ENCODE data around the gene APOBEC4. TPM values are rescaled to one million over a fixed set of nuclear protein-coding genes. Genes with fewer than 3 reads are reported as not detected.
"Not testable (repeated sequence)": the region's sequence is repeated elsewhere in the genome, so short reads cannot be mapped to it uniquely, and the experiment has no call there.

APOBEC4 gene
- total RNA-seq, 1 donor from 2014 or later: not detected

DNA sequence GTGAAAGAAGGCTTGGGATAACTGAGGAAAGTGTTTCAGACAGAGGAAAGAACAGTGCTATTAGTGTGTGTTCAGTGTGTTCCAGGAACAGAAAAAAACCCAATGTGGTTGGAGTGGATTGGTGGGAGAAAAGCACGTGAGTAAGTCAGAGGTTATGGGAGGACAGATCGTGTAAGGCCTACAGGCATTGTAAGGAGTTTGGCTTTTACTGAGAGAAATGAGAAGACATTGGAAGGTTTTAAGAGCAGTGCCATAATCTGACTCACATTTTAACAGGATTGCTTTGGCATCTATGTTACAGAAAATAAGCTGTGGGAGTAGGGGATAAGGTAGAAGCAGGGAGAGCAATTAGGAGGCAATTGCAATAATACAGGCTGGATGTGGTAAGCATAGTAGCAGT lies 22.4 kb downstream of the APOBEC4 start:
- H3K4me3 ChIP-seq (ENCODE audit: low read depth, low read length): no peak overlapping the region
- DNase-seq (ENCODE audit: low read depth): no peak
- H3K36me3 ChIP-seq (ENCODE audit: control insufficient read depth, insufficient read depth, low read length): no peaks in the 10 kb centered on the region
- H3K27me3 ChIP-seq (ENCODE audit: control insufficient read depth, insufficient read depth, low read length): no peaks in the 10 kb centered on the region
- TF ChIP-seq, protein P1, sequence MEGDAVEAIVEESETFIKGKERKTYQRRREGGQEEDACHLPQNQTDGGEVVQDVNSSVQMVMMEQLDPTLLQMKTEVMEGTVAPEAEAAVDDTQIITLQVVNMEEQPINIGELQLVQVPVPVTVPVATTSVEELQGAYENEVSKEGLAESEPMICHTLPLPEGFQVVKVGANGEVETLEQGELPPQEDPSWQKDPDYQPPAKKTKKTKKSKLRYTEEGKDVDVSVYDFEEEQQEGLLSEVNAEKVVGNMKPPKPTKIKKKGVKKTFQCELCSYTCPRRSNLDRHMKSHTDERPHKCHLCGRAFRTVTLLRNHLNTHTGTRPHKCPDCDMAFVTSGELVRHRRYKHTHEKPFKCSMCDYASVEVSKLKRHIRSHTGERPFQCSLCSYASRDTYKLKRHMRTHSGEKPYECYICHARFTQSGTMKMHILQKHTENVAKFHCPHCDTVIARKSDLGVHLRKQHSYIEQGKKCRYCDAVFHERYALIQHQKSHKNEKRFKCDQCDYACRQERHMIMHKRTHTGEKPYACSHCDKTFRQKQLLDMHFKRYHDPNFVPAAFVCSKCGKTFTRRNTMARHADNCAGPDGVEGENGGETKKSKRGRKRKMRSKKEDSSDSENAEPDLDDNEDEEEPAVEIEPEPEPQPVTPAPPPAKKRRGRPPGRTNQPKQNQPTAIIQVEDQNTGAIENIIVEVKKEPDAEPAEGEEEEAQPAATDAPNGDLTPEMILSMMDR (IDR thresholded peaks at IDR 0.05; ENCODE audit: insufficient read depth, low read length, poor library complexity, severe bottlenecking): no peak

DNA sequence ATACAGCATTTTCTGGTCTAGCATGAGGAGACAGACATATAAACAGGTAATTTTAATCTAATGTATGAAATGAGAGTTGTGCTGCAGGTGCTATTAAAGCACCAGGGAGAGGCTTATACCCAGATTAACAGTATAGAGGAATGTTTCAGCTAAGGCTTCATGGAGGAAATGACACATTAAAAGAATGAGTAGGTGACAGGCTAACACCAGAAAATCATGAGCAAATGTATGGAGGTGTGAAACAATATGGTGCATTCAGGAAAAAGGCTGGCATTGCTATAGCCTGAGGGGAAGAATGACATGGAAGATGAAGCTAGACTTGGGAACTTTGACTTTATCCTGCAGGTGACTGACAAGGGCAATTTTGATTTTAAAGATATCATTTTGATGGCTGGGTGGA lies 24.6 kb downstream of the APOBEC4 start:
- Histone ChIP-seq H3K27me3 (ENCODE audit: control insufficient read depth, insufficient read depth, low read length) (no peaks in the 10 kb centered on the region), H3K36me3 (ENCODE audit: control insufficient read depth, insufficient read depth, low read length) (no peaks in the 10 kb centered on the region), H3K4me3 (ENCODE audit: low read depth, low read length) (no peak overlapping the region)
- DNase-seq (ENCODE audit: low read depth): no peak
- TF ChIP-seq, protein P1 (IDR thresholded peaks at IDR 0.05; ENCODE audit: insufficient read depth, low read length, poor library complexity, severe bottlenecking): no peak

DNA sequence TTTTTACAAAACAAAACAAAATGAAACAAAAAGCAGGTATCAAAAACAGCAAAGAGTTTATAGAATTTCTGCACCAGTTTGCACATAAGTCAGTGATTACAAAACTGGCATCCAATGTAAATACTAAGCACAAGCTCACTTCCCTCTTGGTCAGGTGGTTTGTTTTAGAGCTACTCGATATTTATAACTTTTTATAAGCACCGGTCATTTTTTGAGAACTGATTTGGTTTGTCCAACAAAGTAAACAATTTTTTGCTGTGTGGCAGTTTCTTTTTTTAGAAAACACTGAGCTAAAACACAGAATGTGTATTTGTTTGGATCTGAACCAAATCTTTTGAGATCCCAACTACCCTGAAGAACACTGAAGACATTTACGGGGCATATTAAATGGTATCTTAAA lies 26.9 kb downstream of the APOBEC4 start:
- not testable (repeated sequence) for DNase-seq (ENCODE audit: low read depth); H3K27me3 ChIP-seq (ENCODE audit: control insufficient read depth, insufficient read depth, low read length); H3K36me3 ChIP-seq (ENCODE audit: control insufficient read depth, insufficient read depth, low read length); H3K4me3 ChIP-seq (ENCODE audit: low read depth, low read length)

DNA sequence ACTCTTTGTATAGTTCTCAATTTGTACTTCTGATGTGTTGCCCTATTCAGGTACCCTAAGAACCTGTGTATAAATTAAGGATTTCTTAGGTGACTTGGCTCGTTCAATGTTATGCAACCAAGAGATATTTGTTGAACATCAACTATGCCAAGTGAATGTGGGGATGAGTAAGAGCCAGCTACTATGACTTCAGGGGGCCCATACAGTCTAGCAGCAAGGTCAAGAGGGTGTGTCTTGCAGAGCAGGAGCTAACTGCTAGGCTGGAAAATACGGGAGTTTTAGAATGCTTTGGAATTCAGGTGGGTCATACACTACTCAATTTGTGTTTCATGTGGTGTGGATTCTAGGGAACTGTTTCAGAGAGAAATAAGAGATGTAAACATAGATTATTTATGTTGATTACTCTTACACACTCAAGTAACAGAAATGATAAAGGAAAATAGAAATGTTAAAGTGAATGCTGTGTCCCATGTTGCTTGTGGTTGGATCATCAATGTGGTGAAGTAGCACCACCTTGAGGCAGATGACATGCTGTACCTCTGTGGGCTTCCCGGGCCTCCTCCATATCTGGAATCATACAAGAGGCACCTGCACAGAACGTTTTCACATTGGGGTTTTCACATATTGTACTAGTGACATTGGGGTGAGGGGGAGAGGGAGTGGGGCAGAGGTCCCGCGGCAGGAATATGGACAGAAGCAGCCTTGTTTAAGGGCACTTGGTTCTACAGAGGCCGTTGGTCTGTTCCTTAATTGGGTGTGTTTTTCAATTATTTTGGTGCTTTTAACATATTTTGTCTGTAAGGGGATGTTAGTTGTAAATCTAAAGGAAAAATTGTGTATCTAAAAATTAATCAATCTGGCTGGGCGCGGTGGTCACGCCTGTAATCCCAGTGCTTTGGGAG lies 30.0 kb downstream of the APOBEC4 start:
- no peak overlapping the region for H3K4me3 ChIP-seq (ENCODE audit: low read depth, low read length)
- H3K36me3 ChIP-seq (ENCODE audit: control insufficient read depth, insufficient read depth, low read length): no peaks in the 10 kb centered on the region
- DNase-seq (ENCODE audit: low read depth): peak; percentile 45
- TF ChIP-seq, protein P1 (IDR thresholded peaks at IDR 0.05; ENCODE audit: insufficient read depth, low read length, poor library complexity, severe bottlenecking): peak; percentile 73
- H3K27me3 ChIP-seq (ENCODE audit: control insufficient read depth, insufficient read depth, low read length): no peaks in the 10 kb centered on the region

DNA sequence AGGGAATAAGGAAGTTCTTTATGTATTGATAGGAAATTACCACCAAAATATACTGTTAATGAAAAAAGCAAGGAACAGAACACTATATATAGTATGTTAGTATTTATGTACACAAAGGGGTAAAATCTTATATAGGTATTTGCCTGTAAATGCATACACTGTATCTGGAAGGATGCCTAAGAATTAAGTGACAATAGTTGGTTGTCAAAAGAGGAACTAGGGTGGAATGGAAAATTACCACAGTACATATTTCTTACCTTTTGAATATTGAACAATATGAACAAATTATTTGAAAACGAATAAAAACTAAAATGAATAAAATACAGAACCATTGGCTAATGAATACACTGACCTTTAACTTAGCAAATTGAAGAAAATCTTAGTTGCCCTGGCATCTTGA lies 31.1 kb downstream of the APOBEC4 start:
- no peak for DNase-seq (ENCODE audit: low read depth)
- H3K36me3 ChIP-seq (ENCODE audit: control insufficient read depth, insufficient read depth, low read length): no peaks in the 10 kb centered on the region
- no peaks in the 10 kb centered on the region for H3K27me3 ChIP-seq (ENCODE audit: control insufficient read depth, insufficient read depth, low read length)
- no peak overlapping the region for H3K4me3 ChIP-seq (ENCODE audit: low read depth, low read length)
- TF ChIP-seq, protein P1 (IDR thresholded peaks at IDR 0.05; ENCODE audit: insufficient read depth, low read length, poor library complexity, severe bottlenecking): no peak

DNA sequence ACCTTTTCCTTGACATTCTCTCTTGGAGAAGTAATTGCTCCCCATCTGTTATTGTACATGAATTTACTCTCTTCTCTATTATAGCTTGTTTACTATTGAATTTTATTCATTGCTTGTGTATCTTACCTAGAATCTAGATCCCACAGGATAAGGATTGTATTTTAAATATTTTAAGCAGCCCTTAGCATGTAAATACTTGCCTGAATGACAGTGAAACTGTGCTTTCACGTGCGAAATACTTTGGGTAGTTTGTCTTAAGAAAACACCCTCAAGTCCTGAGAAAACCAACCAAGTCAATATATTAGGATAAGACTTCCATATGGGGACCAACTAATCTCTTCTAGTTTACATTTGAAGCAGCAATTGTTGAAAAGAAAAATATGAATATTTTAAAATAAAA lies 32.8 kb downstream of the APOBEC4 start:
- Histone ChIP-seq H3K36me3 (ENCODE audit: control insufficient read depth, insufficient read depth, low read length) (no peaks in the 10 kb centered on the region), H3K27me3 (ENCODE audit: control insufficient read depth, insufficient read depth, low read length) (no peaks in the 10 kb centered on the region), H3K4me3 (ENCODE audit: low read depth, low read length) (no peak overlapping the region)
- TF ChIP-seq, protein P1 (IDR thresholded peaks at IDR 0.05; ENCODE audit: insufficient read depth, low read length, poor library complexity, severe bottlenecking): no peak
- no peak for DNase-seq (ENCODE audit: low read depth)

Data from kidney epithelial cell (primary cell).